ENCODE measurements around the gene RFX3.

Gene RFX3

DNA sequence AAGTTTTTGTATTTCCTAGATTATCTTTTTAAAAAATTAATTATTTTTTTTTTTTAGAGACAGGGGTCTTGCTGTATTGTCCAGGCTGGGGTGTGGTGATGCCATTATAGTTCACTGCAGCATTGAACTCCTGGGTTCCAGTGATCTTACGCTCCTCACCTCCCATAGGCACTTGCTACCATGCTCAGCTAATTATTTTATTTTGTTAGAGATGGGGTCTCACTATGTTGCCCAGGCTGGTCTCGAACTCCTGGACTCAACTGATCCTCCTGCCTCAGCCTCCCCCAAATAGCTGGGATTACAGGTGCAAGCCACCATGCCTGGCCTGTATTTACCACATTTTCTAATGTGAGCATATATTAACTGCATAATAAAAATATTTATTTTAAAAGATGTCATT is 274.5 kb downstream of the RFX3 start:
- no peak overlapping the region for H3K4me2 ChIP-seq (ENCODE audit: insufficient read depth, low read length)
- H4K20me1 ChIP-seq (ENCODE audit: insufficient read depth, low read length) = no peaks in the 10 kb centered on the region
- H3K9ac ChIP-seq (ENCODE audit: low read depth, low read length) = no peak overlapping the region
- TF ChIP-seq, protein P1, sequence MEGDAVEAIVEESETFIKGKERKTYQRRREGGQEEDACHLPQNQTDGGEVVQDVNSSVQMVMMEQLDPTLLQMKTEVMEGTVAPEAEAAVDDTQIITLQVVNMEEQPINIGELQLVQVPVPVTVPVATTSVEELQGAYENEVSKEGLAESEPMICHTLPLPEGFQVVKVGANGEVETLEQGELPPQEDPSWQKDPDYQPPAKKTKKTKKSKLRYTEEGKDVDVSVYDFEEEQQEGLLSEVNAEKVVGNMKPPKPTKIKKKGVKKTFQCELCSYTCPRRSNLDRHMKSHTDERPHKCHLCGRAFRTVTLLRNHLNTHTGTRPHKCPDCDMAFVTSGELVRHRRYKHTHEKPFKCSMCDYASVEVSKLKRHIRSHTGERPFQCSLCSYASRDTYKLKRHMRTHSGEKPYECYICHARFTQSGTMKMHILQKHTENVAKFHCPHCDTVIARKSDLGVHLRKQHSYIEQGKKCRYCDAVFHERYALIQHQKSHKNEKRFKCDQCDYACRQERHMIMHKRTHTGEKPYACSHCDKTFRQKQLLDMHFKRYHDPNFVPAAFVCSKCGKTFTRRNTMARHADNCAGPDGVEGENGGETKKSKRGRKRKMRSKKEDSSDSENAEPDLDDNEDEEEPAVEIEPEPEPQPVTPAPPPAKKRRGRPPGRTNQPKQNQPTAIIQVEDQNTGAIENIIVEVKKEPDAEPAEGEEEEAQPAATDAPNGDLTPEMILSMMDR (IDR thresholded peaks at IDR 0.05; ENCODE audit: borderline replicate concordance, extremely low read depth, low read length, poor library complexity, severe bottlenecking) = no peak
- no peak for TF ChIP-seq EZH2 (IDR thresholded peaks at IDR 0.05; ENCODE audit: borderline replicate concordance, low read depth, low read length, severe bottlenecking)
- H3K4me3 ChIP-seq (ENCODE audit: low read depth in 1 of 2, low read length in 2 of 2) = no peak overlapping the region
- ATAC-seq (ENCODE audit: insufficient read depth, low read depth) (no peak), DNase-seq (no peak)
- no peaks in the 10 kb centered on the region for H3K27me3 ChIP-seq (ENCODE audit: insufficient read depth, low read length, poor library complexity)
- H3K4me1 ChIP-seq (ENCODE audit: insufficient read depth, low read length) = no peaks in the 10 kb centered on the region
- no peaks in the 10 kb centered on the region for H3K9me3 ChIP-seq (ENCODE audit: insufficient read depth, low read length, severe bottlenecking)
- H3K27ac ChIP-seq (ENCODE audit: low read length) = no peak overlapping the region
- no peak overlapping the region for H2AFZ ChIP-seq (ENCODE audit: low read depth, low read length)
- no peaks in the 10 kb centered on the region for H3K79me2 ChIP-seq (ENCODE audit: insufficient read depth, low read length)
- H3K36me3 ChIP-seq (ENCODE audit: insufficient read depth, low read length) = peaks cover 14% of the 10 kb centered on the region

DNA sequence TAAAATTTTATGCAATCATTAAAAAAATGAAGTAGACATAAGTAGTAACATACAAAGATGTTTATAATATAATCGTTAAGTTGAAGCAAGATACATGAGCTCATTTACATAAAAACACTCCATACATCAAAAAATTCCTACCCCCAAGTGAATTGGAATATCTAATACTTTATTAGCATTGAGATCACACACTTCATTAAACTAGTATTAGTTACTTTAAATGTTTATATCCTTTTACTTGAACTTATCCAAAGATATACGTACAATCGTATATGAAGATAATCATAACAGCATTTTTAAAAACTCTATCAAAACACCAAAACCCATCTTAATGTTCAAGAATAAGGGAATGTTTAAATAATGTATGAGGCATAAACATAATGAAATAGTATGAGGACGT is 275.1 kb downstream of the RFX3 start:
- no peaks in the 10 kb centered on the region for H3K79me2 ChIP-seq (ENCODE audit: insufficient read depth, low read length)
- H3K27ac ChIP-seq (ENCODE audit: low read length) = no peak overlapping the region
- no peak for DNase-seq
- no peaks in the 10 kb centered on the region for H3K9me3 ChIP-seq (ENCODE audit: insufficient read depth, low read length, severe bottlenecking)
- no peak overlapping the region for H3K4me2 ChIP-seq (ENCODE audit: insufficient read depth, low read length)
- no peak overlapping the region for H3K9ac ChIP-seq (ENCODE audit: low read depth, low read length)
- no peaks in the 10 kb centered on the region for H3K27me3 ChIP-seq (ENCODE audit: insufficient read depth, low read length, poor library complexity)
- H4K20me1 ChIP-seq (ENCODE audit: insufficient read depth, low read length) = no peaks in the 10 kb centered on the region
- no peak overlapping the region for H3K4me3 ChIP-seq (ENCODE audit: low read depth in 1 of 2, low read length in 2 of 2)
- no peak for TF ChIP-seq EZH2 (IDR thresholded peaks at IDR 0.05; ENCODE audit: borderline replicate concordance, low read depth, low read length, severe bottlenecking)
- TF ChIP-seq, protein P1 (IDR thresholded peaks at IDR 0.05; ENCODE audit: borderline replicate concordance, extremely low read depth, low read length, poor library complexity, severe bottlenecking) = no peak
- H3K4me1 ChIP-seq (ENCODE audit: insufficient read depth, low read length) = no peaks in the 10 kb centered on the region
- H2AFZ ChIP-seq (ENCODE audit: low read depth, low read length) = no peak overlapping the region
- peaks cover 16% of the 10 kb centered on the region for H3K36me3 ChIP-seq (ENCODE audit: insufficient read depth, low read length)
- ATAC-seq (ENCODE audit: insufficient read depth, low read depth) = no peak

DNA sequence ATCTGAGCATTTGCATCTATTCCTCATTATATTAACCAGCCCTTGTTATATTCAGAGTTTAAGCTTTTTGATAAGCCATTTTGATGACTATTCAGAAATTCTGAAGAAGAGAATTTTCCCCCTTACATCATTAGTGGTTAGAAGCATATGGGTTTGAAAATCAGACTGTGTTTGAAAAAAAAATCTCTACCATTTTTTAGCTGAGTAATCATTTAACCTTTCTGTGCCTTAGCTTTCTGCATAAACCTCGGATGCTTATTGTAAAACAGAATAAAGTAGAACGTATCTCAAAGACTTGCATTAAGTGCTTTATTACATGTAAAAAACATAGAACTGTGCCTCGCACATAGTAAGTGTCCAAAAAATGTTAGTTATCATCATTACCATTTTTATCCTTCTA is 278.6 kb downstream of the RFX3 start:
- Histone ChIP-seq H3K36me3 (ENCODE audit: insufficient read depth, low read length) (peaks cover 12% of the 10 kb centered on the region), H3K9me3 (ENCODE audit: insufficient read depth, low read length, severe bottlenecking) (no peaks in the 10 kb centered on the region), H3K79me2 (ENCODE audit: insufficient read depth, low read length) (no peaks in the 10 kb centered on the region), H3K4me2 (ENCODE audit: insufficient read depth, low read length) (no peak overlapping the region), H3K27me3 (ENCODE audit: insufficient read depth, low read length, poor library complexity) (no peaks in the 10 kb centered on the region), H4K20me1 (ENCODE audit: insufficient read depth, low read length) (no peaks in the 10 kb centered on the region), H3K4me1 (ENCODE audit: insufficient read depth, low read length) (no peaks in the 10 kb centered on the region), H3K4me3 (ENCODE audit: low read depth in 1 of 2, low read length in 2 of 2) (no peak overlapping the region), H3K9ac (ENCODE audit: low read depth, low read length) (no peak overlapping the region), H2AFZ (ENCODE audit: low read depth, low read length) (no peak overlapping the region), H3K27ac (ENCODE audit: low read length) (no peak overlapping the region)
- no peak for DNase-seq
- TF ChIP-seq, protein P1 (IDR thresholded peaks at IDR 0.05; ENCODE audit: borderline replicate concordance, extremely low read depth, low read length, poor library complexity, severe bottlenecking) = no peak
- TF ChIP-seq EZH2 (IDR thresholded peaks at IDR 0.05; ENCODE audit: borderline replicate concordance, low read depth, low read length, severe bottlenecking) = no peak
- no peak for ATAC-seq (ENCODE audit: insufficient read depth, low read depth)

DNA sequence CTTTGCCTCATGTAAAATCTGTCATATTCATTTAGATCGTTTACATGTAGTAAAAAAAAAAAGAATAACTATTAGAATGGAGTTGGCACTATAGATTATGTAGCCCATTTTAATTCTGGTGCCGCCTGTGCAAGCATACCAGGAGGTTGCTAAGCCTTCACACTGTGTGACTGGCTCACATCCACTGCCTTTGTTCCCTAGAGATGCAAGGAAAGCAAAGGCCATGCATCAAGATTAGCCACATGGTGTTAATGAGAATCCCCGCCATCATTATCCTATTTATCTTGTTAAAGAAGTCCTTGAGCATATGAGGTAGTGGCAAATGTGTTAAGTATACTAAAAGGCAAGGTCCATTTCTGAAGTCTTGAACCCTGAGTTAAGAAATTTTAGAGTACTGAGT is 279.6 kb downstream of the RFX3 start:
- DNase-seq (no peak), ATAC-seq (ENCODE audit: insufficient read depth, low read depth) (no peak)
- Histone ChIP-seq H3K4me2 (ENCODE audit: insufficient read depth, low read length) (no peak overlapping the region), H3K9me3 (ENCODE audit: insufficient read depth, low read length, severe bottlenecking) (no peaks in the 10 kb centered on the region), H3K9ac (ENCODE audit: low read depth, low read length) (no peak overlapping the region), H3K27me3 (ENCODE audit: insufficient read depth, low read length, poor library complexity) (no peaks in the 10 kb centered on the region), H4K20me1 (ENCODE audit: insufficient read depth, low read length) (no peaks in the 10 kb centered on the region), H3K4me1 (ENCODE audit: insufficient read depth, low read length) (no peaks in the 10 kb centered on the region), H3K36me3 (ENCODE audit: insufficient read depth, low read length) (peaks cover 12% of the 10 kb centered on the region), H3K27ac (ENCODE audit: low read length) (no peak overlapping the region), H2AFZ (ENCODE audit: low read depth, low read length) (no peak overlapping the region), H3K4me3 (ENCODE audit: low read depth in 1 of 2, low read length in 2 of 2) (no peak overlapping the region), H3K79me2 (ENCODE audit: insufficient read depth, low read length) (no peaks in the 10 kb centered on the region)
- TF ChIP-seq, protein P1 (IDR thresholded peaks at IDR 0.05; ENCODE audit: borderline replicate concordance, extremely low read depth, low read length, poor library complexity, severe bottlenecking) = no peak
- no peak for TF ChIP-seq EZH2 (IDR thresholded peaks at IDR 0.05; ENCODE audit: borderline replicate concordance, low read depth, low read length, severe bottlenecking)
